ENCODE measurements around the gene SSC4D.
"Not testable (repeated sequence)": the region's sequence is repeated elsewhere in the genome, so short reads cannot be mapped to it uniquely, and the experiment has no call there.

DNA sequence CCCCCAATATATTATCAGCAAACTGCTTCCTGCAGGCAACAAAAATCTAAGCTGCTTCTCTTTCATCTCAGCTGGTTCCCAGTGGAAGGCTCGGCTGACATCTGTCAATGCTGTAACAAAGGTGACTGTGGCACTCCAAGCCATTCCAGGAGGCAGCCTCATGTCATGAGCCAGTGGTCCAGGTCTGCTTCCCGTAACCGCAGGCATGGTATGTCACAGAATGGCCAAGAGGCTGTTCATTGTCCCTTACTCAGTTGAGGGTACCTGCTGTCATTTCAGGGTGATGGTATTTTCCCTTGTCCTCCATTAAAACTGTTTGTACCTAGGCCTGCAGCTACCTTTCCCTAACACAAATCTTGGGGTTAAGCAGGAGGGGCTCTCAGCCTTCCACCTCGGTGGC, 30.9 kb upstream of the SSC4D start:
- TF ChIP-seq ZBTB43 (CRISPR knock-in tag; IDR thresholded peaks at IDR 0.05) = not testable (repeated sequence)
- TF ChIP-seq, protein P1, sequence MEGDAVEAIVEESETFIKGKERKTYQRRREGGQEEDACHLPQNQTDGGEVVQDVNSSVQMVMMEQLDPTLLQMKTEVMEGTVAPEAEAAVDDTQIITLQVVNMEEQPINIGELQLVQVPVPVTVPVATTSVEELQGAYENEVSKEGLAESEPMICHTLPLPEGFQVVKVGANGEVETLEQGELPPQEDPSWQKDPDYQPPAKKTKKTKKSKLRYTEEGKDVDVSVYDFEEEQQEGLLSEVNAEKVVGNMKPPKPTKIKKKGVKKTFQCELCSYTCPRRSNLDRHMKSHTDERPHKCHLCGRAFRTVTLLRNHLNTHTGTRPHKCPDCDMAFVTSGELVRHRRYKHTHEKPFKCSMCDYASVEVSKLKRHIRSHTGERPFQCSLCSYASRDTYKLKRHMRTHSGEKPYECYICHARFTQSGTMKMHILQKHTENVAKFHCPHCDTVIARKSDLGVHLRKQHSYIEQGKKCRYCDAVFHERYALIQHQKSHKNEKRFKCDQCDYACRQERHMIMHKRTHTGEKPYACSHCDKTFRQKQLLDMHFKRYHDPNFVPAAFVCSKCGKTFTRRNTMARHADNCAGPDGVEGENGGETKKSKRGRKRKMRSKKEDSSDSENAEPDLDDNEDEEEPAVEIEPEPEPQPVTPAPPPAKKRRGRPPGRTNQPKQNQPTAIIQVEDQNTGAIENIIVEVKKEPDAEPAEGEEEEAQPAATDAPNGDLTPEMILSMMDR (IDR thresholded peaks at IDR 0.05) = not testable (repeated sequence)

All from WTC11 (cell line).